Endothelial cell of umbilical vein (primary cell): Measurements from ENCODE around the gene NDUFB10. TPM values are rescaled to one million over a fixed set of nuclear protein-coding genes. Genes with fewer than 3 reads are reported as not detected.

Source experiments
- BruUV-seq: library from RNA; stranded (reverse); fragments of 400-500 nt; replicated peaks from 2 replicates; lab custom pipeline; 2021; lab: Mats Ljungman, UMichigan
- CTCF ChIA-PET: fragments of 300-600, 350-600 bp; sonication (Branson Sonifier 250); formaldehyde crosslinking; loops from one replicate; lab custom pipeline; 2021; ENCODE audit warnings: antibody characterized with exemption, inconsistent platforms; lab: Charles Lee
- POLR2A ChIA-PET: fragments of 300-600, 350-600 bp; sonication (Branson Sonifier 250); formaldehyde crosslinking; loops from one replicate; lab custom pipeline; 2021; ENCODE audit warnings: antibody characterized with exemption, inconsistent platforms; lab: Charles Lee
- DNase-seq: peaks from one replicate; pipeline ENCODE4 v3.0.0-alpha.2; 2011; ENCODE audit warnings: low read depth, low spot score
- FAIRE-seq: peaks from 2 replicates; lab custom pipeline; 2011; peaks lifted over from hg19 to GRCh38; lab: Jason Lieb, UNC
- H2AFZ ChIP-seq: 2 replicates; pipeline ENCODE4 v1.6.0; 2012; ENCODE audit warnings: low read depth, low read length, control low read depth, inconsistent platforms
- H3K27ac ChIP-seq: 2 replicates; pipeline ENCODE4 v1.5.1; 2011; ENCODE audit warnings: low read depth, mild to moderate bottlenecking, control low read depth, low read length, moderate library complexity; ENCODE audit not compliant: insufficient read depth
- H3K27me3 ChIP-seq, 2 experiments: 2 replicates each; pipeline versions ENCODE4 v1.6.0 to v1.6.1; 2011; ENCODE audit warnings: low read length in 2 of 2, mixed read lengths in 1 of 2; ENCODE audit not compliant: control insufficient read depth in 2 of 2, insufficient read depth in 2 of 2
- H3K36me3 ChIP-seq, 2 experiments: 2 replicates in 1 of 2; 3 replicates in 1 of 2; pipeline ENCODE4 v1.5.1; 2011; ENCODE audit warnings: low read length in 2 of 2, mild to moderate bottlenecking in 1 of 2, moderate library complexity in 1 of 2; ENCODE audit not compliant: control insufficient read depth in 2 of 2, insufficient read depth in 2 of 2; ENCODE audit errors: extremely low read depth in 1 of 2
- H3K4me1 ChIP-seq: 3 replicates; pipeline ENCODE4 v1.5.1; 2011; ENCODE audit warnings: mild to moderate bottlenecking, low read length; ENCODE audit not compliant: control insufficient read depth, insufficient read depth; ENCODE audit errors: extremely low read depth
- H3K4me2 ChIP-seq: 2 replicates; pipeline ENCODE4 v1.6.1; 2011; ENCODE audit warnings: low read length, control low read depth, mixed read lengths; ENCODE audit not compliant: insufficient read depth
- H3K4me3 ChIP-seq, 3 experiments: fragments of 200-600 bp in 1 of 3; sonication (generic), shearing (Covaris generic) in 1 of 3; replicated peaks in 1 of 3; 2 replicates each; pipeline ENCODE4 v1.5.1; 2011 to 2016; ENCODE audit warnings: control low read depth in 3 of 3, low read length in 3 of 3, mild to moderate bottlenecking in 2 of 3, inconsistent platforms in 1 of 3, low read depth in 1 of 3, moderate library complexity in 1 of 3; ENCODE audit not compliant: insufficient read depth in 1 of 3
- H3K79me2 ChIP-seq: 2 replicates; pipeline ENCODE4 v1.6.0; 2012; ENCODE audit warnings: low read length, inconsistent platforms; ENCODE audit not compliant: control insufficient read depth, insufficient read depth
- H3K9ac ChIP-seq: replicated peaks from 2 replicates; pipeline ENCODE3; 2011; ENCODE audit warnings: low read length, control low read depth; ENCODE audit not compliant: insufficient read depth; ENCODE audit errors: extremely low read depth
- H3K9me1 ChIP-seq: replicated peaks from 3 replicates; pipeline ENCODE4 v1.6.0; 2011; ENCODE audit warnings: mild to moderate bottlenecking, low read length; ENCODE audit not compliant: control insufficient read depth, insufficient read depth; ENCODE audit errors: extremely low read depth
- H3K9me3 ChIP-seq: replicated peaks from 2 replicates; pipeline ENCODE4 v1.5.1; 2012; ENCODE audit warnings: low read length, inconsistent platforms; ENCODE audit not compliant: control insufficient read depth, insufficient read depth
- H4K20me1 ChIP-seq: replicated peaks from 2 replicates; pipeline ENCODE3; 2011; ENCODE audit warnings: mild to moderate bottlenecking, low read length; ENCODE audit not compliant: control insufficient read depth, insufficient read depth; ENCODE audit errors: extremely low read depth
- EZH2 ChIP-seq: IDR thresholded peaks from 2 replicates; pipeline ENCODE4 v1.6.1; 2012; ENCODE audit warnings: borderline replicate concordance, low read depth, mild to moderate bottlenecking, moderate library complexity, low read length, inconsistent platforms; ENCODE audit not compliant: severe bottlenecking
- FOS ChIP-seq: IDR thresholded peaks from 2 replicates; pipeline ENCODE4 v1.6.1; 2011; ENCODE audit warnings: mild to moderate bottlenecking, low read length, moderate library complexity, borderline replicate concordance; ENCODE audit not compliant: insufficient read depth
- GATA2 ChIP-seq: IDR thresholded peaks from 2 replicates; pipeline ENCODE4 v1.7.0; 2011; ENCODE audit warnings: low read depth, mild to moderate bottlenecking, moderate library complexity, mixed read lengths, low read length; ENCODE audit not compliant: insufficient read length, insufficient read depth
- JUN ChIP-seq: IDR thresholded peaks from 2 replicates; pipeline ENCODE4 v1.6.1; 2011; ENCODE audit warnings: borderline replicate concordance, low read depth; ENCODE audit not compliant: insufficient read length, insufficient read depth
- POLR2A ChIP-seq: IDR thresholded peaks from 2 replicates; pipeline ENCODE4 v1.6.1; 2012; ENCODE audit warnings: low read depth, mild to moderate bottlenecking, control low read depth, low read length
- POLR2AphosphoS5 ChIP-seq: IDR thresholded peaks from 2 replicates; pipeline ENCODE4 v1.6.1; 2012; ENCODE audit warnings: low read depth, mild to moderate bottlenecking, control low read depth, low read length, moderate library complexity; ENCODE audit not compliant: insufficient read depth
- dilution Hi-C: fragments of 300-500 bp; cut with MboI; formaldehyde crosslinking; loops from one replicate; pipeline ENCODE4 v1.15.0; 2019; ENCODE audit warnings: low sequenced_read_pairs; ENCODE audit not compliant: extremely low pct_ligation_motif_present
- intact Hi-C: fragments of 100-400 bp; cut with micrococcal nuclease; formaldehyde crosslinking; loops from one replicate; pipeline ENCODE4 v1.10.0; 2022
- polyA plus RNA-seq, 4 experiments: library from polyadenylated mRNA; depleted of rRNA in 3 of 4; stranded (reverse) in 3 of 4; unstranded in 1 of 4; fragments of >200 nt; gene quantifications; 2 replicates each; pipeline versions ENCODE4 v1.2.1 to v1.2.3, GENCODE V29; 2011 to 2012; ENCODE audit warnings: missing spikeins in 1 of 4
- total RNA-seq: library from RNA; stranded (reverse); gene quantifications from 2 replicates; pipeline ENCODE4 v1.2.3, GENCODE V29; 2021
- TF ChIP-seq, protein P1 (sequence below), 2 donors: IDR thresholded peaks; 1 replicate in 1 of 2; 2 replicates in 1 of 2; pipeline ENCODE4 v1.5.1; 2011; ENCODE audit warnings: low read length in 2 of 2, mild to moderate bottlenecking in 2 of 2, moderate library complexity in 2 of 2, control low read depth in 1 of 2, inconsistent platforms in 1 of 2, low read depth in 1 of 2; ENCODE audit not compliant: insufficient read depth in 1 of 2; ENCODE audit errors: extremely low read depth in 1 of 2
- TF ChIP-seq, protein P2 (sequence below): IDR thresholded peaks from 2 replicates; pipeline ENCODE4 v1.6.1; 2011; ENCODE audit not compliant: insufficient read depth, insufficient read length

Gene NDUFB10
- total and polyA plus RNA-seq, 2 donors (not counting 3 experiments of a cell fraction or from before 2014, with no cell fraction given), result 124 to 167 TPM

DNA sequence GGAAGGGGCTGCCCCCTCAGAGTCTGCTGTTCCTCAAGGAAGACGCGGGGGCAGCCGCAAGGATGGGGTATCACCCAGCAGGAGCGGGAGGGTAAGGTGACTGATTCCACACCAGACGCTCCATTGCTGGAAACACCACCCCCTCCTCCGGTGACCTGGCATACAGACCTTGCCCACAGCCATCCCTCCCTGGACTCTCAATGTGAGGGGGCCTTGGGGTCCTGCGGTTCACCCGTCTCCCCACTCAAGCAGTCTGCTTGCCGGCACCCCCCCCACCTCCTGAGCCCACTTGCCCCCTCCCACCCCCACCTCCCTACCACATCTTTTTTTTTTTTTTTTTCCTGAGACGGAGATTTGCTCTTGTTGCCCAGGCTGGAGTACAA is 29.0 kb upstream of the NDUFB10 start:
- CTCF ChIA-PET, result interaction anchor here (1.2 kb wide), 1 partner anchor 66 kb away, joined by 3 read pairs; no protein-coding TSS in a partner anchor
- H4K20me1 ChIP-seq, result no peaks in the 10 kb centered on the region
- dilution Hi-C loops (no loop called here), intact Hi-C loops (no loop called here)
- no TSS peak for BruUV-seq
- H3K9ac ChIP-seq, result no peak overlapping the region
- DNase-seq (no peak), FAIRE-seq (no peak)
- no peak overlapping the region for H3K4me2 ChIP-seq
- H2AFZ ChIP-seq, result peak overlapping the region; percentile 84
- no peaks in the 10 kb centered on the region for H3K79me2 ChIP-seq
- no peaks in the 10 kb centered on the region for H3K27me3 ChIP-seq
- POLR2A ChIA-PET, result no interaction called here
- no peak for TF ChIP-seq EZH2
- TF ChIP-seq, protein P1, sequence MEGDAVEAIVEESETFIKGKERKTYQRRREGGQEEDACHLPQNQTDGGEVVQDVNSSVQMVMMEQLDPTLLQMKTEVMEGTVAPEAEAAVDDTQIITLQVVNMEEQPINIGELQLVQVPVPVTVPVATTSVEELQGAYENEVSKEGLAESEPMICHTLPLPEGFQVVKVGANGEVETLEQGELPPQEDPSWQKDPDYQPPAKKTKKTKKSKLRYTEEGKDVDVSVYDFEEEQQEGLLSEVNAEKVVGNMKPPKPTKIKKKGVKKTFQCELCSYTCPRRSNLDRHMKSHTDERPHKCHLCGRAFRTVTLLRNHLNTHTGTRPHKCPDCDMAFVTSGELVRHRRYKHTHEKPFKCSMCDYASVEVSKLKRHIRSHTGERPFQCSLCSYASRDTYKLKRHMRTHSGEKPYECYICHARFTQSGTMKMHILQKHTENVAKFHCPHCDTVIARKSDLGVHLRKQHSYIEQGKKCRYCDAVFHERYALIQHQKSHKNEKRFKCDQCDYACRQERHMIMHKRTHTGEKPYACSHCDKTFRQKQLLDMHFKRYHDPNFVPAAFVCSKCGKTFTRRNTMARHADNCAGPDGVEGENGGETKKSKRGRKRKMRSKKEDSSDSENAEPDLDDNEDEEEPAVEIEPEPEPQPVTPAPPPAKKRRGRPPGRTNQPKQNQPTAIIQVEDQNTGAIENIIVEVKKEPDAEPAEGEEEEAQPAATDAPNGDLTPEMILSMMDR (IDR thresholded peaks at IDR 0.05; ENCODE audit: extremely low read depth in 1 of 2, insufficient read depth in 1 of 2, low read depth in 1 of 2, low read length in 2 of 2), result no peak
- no peak for TF ChIP-seq POLR2AphosphoS5
- TF ChIP-seq FOS, result no peak
- no peak for TF ChIP-seq POLR2A
- TF ChIP-seq, protein P2, sequence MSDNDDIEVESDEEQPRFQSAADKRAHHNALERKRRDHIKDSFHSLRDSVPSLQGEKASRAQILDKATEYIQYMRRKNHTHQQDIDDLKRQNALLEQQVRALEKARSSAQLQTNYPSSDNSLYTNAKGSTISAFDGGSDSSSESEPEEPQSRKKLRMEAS, result no peak
- TF ChIP-seq JUN, result no peak
- TF ChIP-seq GATA2, result no peak
- no peaks in the 10 kb centered on the region for H3K9me3 ChIP-seq
- no peaks in the 10 kb centered on the region for H3K4me1 ChIP-seq
- H3K36me3 ChIP-seq, result no peaks in the 10 kb centered on the region
- H3K9me1 ChIP-seq, result no peaks in the 10 kb centered on the region
- no peak overlapping the region for H3K4me3 ChIP-seq
- H3K27ac ChIP-seq, result no peak overlapping the region
